SK-N-DZ (cell line): ENCODE data around the gene CAPN14. TPM values are rescaled to one million over a fixed set of nuclear protein-coding genes. Genes with fewer than 3 reads are reported as not detected.

Source experiments
- DNase-seq: peaks from one replicate; pipeline ENCODE4 v3.0.0-alpha.2; 2015; ENCODE audit warnings: low spot score
- polyA plus RNA-seq, 2 experiments: library from polyadenylated mRNA; depleted of rRNA; stranded (reverse); fragments of >200 nt; gene quantifications; 2 replicates each; pipeline ENCODE4 v1.2.3, GENCODE V29; 2014

Gene CAPN14
- polyA plus RNA-seq (2014; cell fraction: cytosol; rRNA removed): 0.10 TPM in 1 of 2 replicates, not detected in the other
- 0.13 and 0.62 TPM in 2 replicates for polyA plus RNA-seq (2014; cell fraction: nucleus; rRNA removed)

GRCh38 chr2:31217465-31218200, at the start of gene CAPN14:
CAPN14 (minus strand) TSS chr2:31217515; CDS start chr2:31205447, 12,068 bp downstream.
- DNase-seq: no peak

- DNase-seq: no peak
These were observed 49.5 kb upstream of the CAPN14 start for GRCh38 chr2:31266804-31267203.

- no peak for DNase-seq
These were observed 47.9 kb upstream of the CAPN14 start for GRCh38 chr2:31265234-31265633.

- DNase-seq: no peak
These were observed 46.4 kb upstream of the CAPN14 start for GRCh38 chr2:31263636-31264190.

DNA sequence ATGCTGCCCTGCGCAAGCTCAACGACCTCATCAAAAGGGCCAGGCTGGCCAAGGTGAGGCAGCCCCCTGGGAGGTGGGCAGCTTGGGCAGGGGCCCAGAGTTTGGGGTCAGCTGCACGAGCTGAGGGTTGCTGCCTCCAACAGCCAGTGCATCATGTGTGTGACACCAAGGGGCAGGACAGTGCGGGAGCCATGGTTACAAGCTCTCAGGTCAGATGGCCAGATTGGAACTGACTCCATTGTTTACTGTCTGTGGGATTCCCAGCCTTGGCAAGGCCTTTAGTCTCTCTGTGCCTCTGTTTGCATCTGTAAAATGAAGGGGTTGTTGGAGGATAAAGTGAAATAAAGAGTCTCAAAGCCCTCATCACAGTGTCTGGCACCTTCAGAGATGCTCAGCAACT, 43.6 kb upstream of the CAPN14 start:
- DNase-seq: no peak

DNA sequence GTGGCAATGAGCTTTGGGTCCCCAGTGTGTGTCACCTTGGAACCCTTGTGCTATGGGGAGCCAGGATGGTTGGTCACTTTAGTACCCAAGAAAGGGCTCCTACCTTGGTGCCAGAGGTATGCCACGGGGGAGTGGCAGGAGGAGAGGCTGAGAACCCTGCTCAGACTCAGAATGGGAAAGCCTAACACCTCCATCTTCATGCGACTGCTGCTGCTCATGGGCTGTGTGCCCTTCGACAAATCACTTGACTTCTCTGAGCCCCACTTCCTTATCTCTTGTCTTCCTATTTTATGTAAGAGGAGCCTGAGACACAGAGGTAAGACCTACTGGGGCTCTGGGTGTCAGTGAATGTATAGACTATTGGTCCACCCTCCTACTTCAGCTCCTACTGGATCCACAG, 41.8 kb upstream of the CAPN14 start:
- DNase-seq: no peak

- DNase-seq: no peak
These were observed 41.0 kb upstream of the CAPN14 start for GRCh38 chr2:31258351-31258750.

- no peak for DNase-seq
These were observed 39.5 kb upstream of the CAPN14 start for GRCh38 chr2:31256611-31257382.

DNA sequence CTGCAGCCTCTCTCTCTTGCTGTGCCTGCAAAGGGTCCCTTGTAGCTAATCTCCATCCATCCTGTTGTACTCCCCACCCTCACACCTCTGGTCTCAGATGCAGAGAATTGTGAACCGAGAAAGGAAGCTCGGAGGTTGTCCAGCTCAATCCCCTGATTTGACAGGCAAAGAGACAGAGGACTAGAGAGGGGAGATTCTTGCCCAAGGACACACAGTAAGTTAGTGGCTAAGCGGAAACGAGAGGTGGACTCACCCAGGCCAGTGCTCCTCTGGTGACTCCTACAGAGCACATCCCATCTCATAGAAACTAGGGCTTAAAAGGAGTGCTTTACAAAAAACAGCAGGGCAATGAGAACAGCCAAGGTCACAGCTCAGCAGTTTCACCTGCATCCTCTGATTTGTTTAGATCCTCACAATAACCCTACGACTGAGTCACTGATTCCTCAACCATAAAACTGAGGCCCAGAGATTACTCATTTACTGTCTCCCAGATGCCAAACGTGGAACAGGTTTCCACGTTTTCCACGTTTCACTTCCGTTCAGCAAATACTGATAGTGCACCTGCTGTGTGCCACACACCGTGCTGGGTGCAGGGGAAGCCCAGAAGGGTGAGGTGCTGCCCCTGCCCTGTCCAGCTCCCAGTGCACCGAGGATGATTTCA, 38.7 kb upstream of the CAPN14 start:
- no peak for DNase-seq

GRCh38 chr2:31254237-31255203, 37.2 kb upstream of the CAPN14 start:
- DNase-seq: no peak

DNA sequence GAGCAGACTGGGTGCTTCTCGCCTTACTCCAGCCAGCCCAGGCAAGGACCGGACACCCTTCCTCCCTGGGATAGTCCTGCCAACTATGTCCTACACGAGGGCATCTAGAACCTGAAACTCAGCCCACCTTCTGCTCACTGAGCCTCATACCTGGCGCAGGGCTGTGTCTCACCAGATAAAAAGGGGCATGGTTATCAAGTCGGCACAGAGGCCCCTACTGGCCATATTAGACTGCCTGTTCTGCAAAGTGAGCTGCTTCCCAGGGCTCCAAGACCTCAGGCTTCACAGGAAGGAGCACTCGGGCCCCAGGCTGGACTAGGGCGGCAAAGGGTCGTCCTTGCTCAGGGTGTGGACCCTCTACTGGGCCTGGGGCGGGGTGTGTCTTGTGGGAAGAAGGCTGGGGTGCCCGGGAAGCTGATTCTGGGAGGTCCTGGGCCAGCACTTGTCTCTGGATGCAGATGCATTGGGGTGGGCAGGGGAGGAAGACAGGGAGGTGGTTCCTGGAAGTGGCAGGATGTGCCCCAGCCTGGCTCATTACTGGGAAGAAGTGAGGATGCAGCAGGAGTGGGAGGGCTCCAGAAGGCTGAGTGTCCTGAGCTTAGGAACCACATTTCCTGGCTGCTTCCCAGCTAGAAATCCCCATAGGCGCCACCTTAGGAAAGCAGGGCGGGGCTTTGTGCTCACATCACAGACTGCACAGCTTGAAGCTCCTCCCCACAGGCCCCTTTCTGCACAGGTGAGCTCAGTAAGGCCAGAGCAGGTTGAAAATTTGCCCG, 36.2 kb upstream of the CAPN14 start:
- no peak for DNase-seq

GRCh38 chr2:31251851-31252250, 34.5 kb upstream of the CAPN14 start:
- no peak for DNase-seq

DNA sequence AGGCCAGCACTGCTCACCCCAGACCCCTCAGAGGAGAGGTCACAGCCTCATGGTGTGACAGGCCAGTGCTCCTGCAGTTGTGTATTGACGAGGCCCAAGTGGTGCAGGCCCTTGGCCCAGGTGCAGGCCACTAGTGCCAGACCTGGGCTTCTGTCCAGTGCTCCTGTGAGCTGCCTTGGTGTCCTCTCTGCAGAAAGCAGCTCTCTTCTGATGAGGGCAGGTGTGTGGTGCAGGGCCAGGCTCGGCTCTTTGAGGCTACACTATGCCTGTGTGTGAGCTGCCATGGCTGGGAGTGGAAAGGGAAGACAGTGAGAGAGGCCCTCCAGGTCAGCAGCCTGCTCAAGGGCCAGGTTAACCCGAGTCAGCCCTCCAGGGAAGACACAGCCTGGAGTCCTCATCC, 33.7 kb upstream of the CAPN14 start:
- no peak for DNase-seq

DNA sequence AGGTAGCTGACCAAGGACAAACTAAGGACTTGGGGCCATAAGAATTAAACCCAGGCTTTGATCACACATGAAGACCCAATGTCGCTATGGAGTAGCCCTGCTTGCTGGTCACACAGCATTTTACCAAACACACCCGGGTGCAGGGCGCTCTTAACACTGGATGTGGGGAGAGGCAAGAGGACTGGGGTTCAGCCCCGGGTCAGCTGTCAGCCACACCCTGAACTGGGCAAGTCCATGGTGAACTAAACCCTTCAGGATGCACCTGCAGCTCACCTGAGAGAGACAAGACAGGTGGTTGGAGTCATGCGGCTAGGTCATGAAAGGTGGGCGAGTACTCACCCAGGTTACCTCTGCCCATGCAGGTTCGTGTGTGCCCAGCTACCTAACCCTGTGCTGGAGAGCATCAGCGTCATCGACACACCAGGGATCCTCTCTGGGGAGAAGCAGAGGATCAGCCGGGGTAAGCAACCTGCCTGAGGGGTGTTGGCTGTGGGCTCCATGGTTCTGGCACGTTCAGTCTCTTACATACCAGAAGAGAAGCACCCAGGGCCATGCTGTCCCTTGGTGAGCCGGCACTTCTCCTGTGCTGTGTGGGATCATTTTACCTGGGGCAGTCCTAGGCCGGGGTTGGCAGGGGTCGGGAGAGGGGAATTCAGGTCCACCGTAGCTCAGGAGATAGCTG, 31.8 kb upstream of the CAPN14 start:
- no peak for DNase-seq

GRCh38 chr2:31248139-31248538, 30.8 kb upstream of the CAPN14 start:
- DNase-seq: no peak

DNA sequence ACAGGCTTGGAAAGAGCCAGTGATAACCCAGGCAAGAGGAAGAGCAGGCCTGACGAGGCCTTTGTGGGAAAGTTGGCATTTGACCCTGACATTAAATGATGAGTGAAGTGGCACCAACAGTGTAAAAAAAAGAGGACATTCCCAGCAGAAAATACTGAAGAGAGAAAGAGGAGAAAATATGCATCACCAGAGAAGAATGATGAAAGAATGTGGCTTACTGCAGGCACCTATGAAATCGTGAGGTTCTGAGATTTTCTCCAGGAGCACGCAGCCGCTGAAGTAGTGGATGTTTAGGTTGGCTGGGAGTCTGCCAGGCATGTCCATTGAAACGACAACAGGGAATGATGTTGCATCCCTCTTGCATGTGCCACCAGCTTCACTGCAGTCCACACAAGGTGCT, 30.4 kb upstream of the CAPN14 start:
- no peak for DNase-seq

- no peak for DNase-seq
These were observed 29.0 kb upstream of the CAPN14 start for GRCh38 chr2:31246184-31246852.

- DNase-seq: no peak
These were observed 26.8 kb upstream of the CAPN14 start for GRCh38 chr2:31244101-31244500.

- no peak for DNase-seq
These were observed 25.7 kb upstream of the CAPN14 start for GRCh38 chr2:31243053-31243452.
